ENCODE data around the gene MAP3K2.

Gene MAP3K2

GRCh38 chr2:127386246-127386645 lies 1.5 kb downstream of the MAP3K2 start:
- no peak for DNase-seq (ENCODE audit: extremely low read depth in 1 of 2, low read depth in 1 of 2)

- DNase-seq (ENCODE audit: extremely low read depth in 1 of 2, low read depth in 1 of 2): no peak
Observed at GRCh38 chr2:127384529-127384928, 3.2 kb downstream of the MAP3K2 start.

DNA sequence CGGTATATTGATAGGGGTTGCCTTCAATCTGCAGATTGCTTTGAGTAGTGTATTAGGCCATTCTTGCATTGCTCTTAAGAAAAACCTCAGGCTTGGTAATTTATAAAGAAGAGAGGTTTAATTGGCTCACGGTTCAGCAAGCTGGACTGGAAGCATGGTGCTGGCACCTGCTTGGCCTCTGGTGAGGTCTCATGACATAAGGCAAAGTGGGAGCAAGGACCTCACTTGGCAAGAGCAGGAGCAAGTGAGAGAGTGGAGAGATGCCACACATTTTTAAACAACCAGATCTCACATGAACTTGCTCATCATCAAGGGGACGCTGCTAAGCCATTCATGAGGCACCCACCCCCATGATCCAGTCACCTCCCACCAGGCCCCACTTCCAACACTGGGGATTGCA lies 4.9 kb downstream of the MAP3K2 start:
- DNase-seq (ENCODE audit: extremely low read depth in 1 of 2, low read depth in 1 of 2): no peak

DNA sequence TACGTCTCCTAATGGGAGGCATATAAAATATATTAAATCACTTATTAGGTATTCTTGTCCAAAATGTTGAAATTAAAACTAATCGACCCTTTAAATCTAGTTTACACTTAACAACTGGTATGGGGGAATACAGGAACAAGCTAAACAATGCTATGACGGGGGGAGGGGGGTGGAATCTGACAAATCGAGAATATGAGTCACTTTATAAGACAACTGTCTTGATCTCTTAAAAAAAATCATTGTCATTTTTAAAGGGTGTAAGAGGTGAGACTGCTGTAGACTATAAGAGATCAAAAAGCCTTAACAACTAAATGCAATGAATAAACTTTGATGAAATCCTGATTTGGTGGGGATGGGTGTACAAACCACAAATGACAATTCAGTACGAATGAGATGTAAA lies 6.0 kb downstream of the MAP3K2 start:
- DNase-seq (ENCODE audit: extremely low read depth in 1 of 2, low read depth in 1 of 2): no peak

DNA sequence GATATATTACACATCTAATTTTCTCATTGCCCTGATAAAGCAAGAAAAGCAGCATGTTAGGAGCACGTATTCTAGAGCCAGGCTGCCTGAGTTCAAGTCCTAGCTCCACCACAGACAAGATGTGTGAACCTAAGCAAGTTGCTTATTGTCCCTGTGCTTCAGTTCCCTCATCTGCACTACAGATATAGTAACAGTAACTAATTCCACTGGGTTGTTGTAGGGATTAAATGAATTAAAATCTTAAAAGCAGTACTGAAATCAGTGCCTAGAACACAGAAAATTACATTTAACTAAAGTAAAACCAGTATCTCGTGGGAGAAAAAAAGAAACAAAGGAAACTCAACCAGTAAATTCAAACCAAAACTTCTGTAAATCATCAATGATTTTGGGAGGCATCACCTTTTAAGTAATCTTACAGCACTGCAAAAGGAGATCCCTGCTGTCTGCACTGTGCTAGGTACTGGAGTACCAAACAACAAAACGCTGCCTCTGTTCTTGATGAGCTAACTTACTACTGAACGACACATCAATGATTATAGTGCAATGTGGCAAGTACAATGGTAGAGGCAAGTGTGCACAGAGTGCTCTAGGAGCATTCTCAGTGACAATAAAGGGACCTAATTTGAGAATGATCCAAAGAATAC lies 7.9 kb downstream of the MAP3K2 start:
- no peak for DNase-seq (ENCODE audit: extremely low read depth in 1 of 2, low read depth in 1 of 2)

DNA sequence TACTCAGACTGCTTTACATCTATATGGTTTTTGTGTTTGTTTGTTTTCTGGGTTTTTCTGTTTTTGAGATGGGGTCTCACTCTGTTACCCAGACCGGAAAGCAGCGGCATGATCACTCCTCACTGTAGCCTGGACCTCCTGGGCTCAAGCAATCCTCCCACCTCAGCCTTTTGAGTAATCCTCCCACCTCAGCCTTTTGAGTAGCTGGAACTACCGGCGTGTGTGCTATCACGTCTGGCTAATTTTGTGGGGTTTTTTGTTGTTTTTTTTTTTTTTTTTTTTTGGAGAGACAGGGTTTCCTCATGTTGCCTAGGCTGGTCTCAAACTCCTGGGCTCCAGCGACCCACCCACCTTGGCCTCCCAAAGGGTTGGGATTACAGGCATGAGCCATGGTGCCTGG lies 9.1 kb downstream of the MAP3K2 start:
- no peak for DNase-seq (ENCODE audit: extremely low read depth in 1 of 2, low read depth in 1 of 2)

DNA sequence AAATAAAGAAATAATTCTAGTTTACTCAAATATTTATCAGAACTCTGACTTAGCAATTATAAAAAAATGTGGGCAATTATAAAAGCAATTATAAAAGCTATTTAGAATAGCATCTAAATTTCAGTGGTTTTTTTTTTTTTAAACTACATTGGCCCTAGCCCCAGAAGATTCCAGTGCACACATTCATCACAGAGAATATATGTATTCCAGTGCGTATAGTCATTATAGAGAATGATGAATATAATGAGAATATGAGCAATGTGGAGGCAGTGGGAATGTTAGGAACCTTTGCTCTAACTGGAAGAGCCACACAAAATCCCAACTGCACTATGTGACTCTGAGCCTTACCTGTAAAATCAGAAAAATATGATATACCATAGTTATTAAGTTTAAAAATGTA lies 10.5 kb downstream of the MAP3K2 start:
- DNase-seq (ENCODE audit: extremely low read depth in 1 of 2, low read depth in 1 of 2): no peak

GRCh38 chr2:127376257-127376656 lies 11.5 kb downstream of the MAP3K2 start:
- no peak for DNase-seq (ENCODE audit: extremely low read depth in 1 of 2, low read depth in 1 of 2)

DNA sequence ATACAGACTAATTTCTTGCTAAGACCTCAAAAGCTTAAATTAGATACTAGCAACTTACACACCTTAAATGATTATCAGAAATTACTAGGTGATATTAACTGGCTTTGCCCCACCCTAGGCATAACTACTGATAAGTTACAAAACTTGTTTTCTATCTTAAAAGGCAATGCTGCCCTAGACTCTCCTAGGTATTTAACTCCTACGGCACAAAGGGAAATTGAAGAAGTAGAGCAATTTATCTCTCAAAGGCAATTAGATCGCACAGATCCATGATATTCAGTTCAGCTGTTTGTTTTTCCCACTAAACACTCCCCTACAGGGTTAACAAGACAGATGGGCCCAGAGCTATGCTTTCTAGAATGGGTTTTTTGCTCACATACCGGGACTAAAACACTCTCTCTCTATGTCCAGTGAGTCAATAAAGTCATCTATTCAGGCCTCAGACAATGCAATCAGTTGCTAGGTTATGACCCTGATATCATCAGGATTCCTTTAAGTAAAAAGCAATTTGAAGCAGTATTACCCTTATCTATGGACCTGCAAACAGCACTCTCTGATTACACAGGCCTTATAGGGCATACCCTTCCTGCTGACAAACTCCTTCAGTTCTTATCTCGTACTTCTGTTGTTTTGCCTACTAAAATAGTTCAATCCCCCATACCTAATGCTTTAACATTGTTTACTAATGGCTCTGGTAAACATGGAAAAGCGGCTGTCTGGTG lies 14.3 kb downstream of the MAP3K2 start:
- no peak for DNase-seq (ENCODE audit: extremely low read depth in 1 of 2, low read depth in 1 of 2)

DNA sequence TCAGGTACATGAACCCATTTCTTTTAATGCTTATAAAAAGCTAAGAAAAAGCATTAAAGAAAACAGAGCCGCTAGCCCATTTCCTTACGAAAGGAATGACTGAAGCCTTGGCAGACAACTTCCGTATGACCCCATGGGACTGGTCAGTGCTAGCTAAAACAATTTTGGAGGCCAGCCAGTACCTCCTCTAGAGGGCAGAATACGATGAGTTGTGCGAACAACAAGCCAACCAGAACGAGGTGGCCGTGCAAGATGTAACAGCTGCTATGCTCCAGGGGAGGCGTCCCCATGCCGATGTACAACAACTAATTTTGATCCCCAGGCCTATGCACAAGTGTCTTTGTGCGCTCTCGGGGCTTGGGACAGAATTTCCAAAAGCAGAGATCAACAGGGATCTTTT lies 16.7 kb downstream of the MAP3K2 start:
- no peak for DNase-seq (ENCODE audit: extremely low read depth in 1 of 2, low read depth in 1 of 2)

- DNase-seq (ENCODE audit: extremely low read depth in 1 of 2, low read depth in 1 of 2): no peak
Observed at GRCh38 chr2:127370010-127370409, 17.8 kb downstream of the MAP3K2 start.

DNA sequence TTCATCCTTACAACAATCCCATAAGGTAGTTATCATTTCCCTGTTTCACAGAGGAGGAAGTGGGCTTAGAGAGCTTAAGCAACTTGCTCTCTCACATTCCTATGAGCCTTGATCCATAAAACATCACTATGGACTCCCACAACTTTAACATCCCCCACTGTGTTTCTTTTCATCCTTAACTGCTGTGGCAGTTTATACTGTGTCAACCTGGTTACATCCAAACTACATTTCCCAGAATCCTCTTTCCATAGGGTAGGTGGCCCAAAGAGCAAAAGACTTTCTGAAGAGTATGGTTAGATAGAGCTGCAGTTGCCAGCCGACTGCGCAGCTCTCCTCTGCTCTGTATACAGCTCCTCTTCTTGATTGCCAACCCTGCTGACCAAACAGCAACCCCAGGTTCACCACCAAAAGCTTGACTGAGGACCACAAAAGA lies 22.5 kb downstream of the MAP3K2 start:
- DNase-seq (ENCODE audit: extremely low read depth in 1 of 2, low read depth in 1 of 2): no peak

DNA sequence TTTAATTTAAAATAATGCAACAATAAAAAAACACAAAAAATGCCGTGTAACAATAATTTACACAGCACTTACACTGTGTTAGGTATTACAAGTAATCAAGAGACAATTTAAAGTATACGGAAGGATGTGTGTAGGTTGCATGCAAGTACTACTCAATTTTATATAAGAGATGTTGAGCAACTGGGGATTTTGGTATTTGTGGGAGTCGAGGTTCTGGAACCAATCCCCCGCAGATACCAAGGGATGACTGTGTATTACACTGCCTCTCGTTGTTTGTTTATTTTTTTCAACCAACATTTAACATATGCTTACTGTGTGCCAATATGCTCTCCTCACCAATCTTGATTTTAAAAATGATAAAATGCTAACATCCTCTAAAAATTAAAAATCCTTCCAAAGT lies 24.8 kb downstream of the MAP3K2 start:
- DNase-seq (ENCODE audit: extremely low read depth in 1 of 2, low read depth in 1 of 2): no peak

DNA sequence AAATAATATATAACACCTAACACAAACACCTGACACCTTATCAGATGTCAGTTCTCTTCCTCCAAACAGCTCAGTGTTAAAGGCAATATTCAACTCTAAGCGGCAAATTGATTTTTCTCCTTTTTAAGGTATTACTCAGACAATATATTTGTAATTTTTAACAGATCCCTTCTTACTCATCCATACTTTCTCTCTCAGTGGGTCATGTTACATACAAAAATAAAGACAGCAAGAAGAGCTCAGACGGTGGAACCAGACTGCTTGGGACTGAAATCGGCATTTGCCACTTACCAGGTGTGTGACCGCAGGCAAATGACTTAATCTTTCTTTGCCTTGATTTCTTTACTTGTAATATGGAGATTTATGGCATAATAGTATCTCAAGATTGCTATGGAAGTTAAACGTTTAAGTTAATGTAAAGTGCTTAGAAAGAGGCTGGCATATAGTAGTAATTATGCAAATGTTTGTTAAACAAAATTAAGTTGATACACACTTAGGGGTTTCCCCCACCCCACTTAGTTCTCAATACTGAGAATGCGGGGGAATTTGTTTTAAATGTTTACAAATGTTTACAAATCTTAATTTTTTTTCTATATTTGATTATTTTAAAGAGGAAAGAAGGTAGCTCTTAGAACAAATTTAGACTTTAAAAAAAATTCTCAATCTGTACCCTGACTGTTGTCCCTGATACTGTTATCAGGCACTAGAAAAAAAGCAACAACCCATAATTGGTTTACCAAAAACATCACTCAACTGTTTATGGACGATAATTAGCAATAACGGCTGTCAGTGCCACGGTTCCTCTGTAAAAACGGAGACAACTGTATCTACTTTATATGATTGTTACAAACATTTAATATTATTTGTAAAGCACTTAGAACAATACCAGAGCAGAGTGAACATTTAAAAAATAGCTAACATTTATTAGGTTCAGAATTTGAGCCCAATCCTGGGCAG lies 25.6 kb downstream of the MAP3K2 start:
- no peak for DNase-seq (ENCODE audit: extremely low read depth in 1 of 2, low read depth in 1 of 2)

DNA sequence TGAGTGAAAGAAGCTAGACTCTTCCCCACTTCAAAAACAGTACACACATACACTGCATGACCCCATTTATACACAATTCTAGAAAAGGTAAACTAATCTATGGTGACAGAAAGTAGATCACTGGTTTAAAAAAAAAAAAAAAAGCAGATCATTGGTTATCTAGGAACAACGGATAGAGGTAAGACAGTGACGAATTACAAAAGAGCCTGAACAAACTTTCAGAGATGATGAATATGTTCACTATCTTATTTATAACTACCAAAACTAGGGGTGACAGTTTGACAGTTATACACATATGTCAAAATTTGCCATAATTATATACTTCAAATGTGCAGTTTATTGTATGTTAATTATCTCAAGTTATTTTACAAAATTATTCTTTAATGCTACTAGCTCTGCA lies 27.5 kb downstream of the MAP3K2 start:
- no peak for DNase-seq (ENCODE audit: extremely low read depth in 1 of 2, low read depth in 1 of 2)

- no peak for DNase-seq (ENCODE audit: extremely low read depth in 1 of 2, low read depth in 1 of 2)
Observed at GRCh38 chr2:127359520-127359919, 28.3 kb downstream of the MAP3K2 start.

DNA sequence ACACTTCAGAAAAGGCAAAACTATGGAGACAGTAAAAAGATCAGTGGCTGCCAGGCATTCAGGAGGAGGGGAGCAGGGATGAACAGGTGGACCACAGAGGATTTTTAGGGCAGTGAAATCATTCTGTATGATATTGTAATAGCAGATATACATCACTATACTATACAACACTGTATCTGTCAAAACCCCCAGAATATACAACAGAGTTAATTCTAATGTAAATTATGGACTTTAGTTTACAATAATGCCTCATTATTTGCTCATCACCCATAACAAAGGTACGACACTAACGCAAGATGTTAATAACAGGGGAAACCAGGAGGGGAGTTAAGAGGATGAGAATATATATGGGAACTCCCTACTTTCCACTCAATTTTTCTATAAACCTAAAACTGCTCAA lies 28.8 kb downstream of the MAP3K2 start:
- DNase-seq (ENCODE audit: extremely low read depth in 1 of 2, low read depth in 1 of 2): no peak

- no peak for DNase-seq (ENCODE audit: extremely low read depth in 1 of 2, low read depth in 1 of 2)
Observed at GRCh38 chr2:127358044-127358443, 29.7 kb downstream of the MAP3K2 start.

- DNase-seq (ENCODE audit: extremely low read depth in 1 of 2, low read depth in 1 of 2): no peak
Observed at GRCh38 chr2:127357591-127357990, 30.2 kb downstream of the MAP3K2 start.

GRCh38 chr2:127356531-127356930 lies 31.2 kb downstream of the MAP3K2 start:
- DNase-seq (ENCODE audit: extremely low read depth in 1 of 2, low read depth in 1 of 2): no peak

DNA sequence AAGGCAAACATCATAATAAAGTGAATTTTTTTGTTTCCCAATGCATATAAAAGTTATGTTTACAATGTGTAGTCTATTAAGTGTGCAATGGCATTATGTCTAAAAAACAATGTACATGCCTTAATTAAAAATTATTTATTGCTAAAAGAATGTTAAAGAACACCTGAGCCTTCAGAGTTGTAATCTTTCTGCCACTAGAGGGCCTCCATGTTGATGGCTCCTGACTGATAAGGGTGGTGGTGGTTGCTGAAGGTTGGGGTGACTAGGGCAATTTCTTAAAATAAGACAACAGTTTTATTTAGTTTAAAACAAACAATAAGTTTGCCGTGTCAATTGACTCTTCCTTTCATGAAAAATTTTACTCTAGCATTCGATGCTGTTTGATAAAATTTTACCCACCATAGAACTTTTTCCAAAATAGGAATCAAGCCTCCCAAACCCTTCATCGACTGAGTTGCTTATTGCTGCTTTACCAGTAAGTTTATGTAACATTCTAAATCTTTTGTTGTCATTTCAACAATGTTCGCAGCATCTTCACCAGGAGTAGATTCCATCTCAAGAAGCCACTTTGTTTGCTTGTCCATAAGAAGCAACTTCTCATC lies 32.3 kb downstream of the MAP3K2 start:
- peak in 1 of 2 donors; percentile 11 for DNase-seq (ENCODE audit: extremely low read depth in 1 of 2, low read depth in 1 of 2)

Data from activated CD8-positive, alpha-beta memory T cell treated with anti-CD3 and anti-CD28 coated beads for 1 hour (primary cell).